Activated naive CD8-positive, alpha-beta T cell treated with anti-CD3 and anti-CD28 coated beads, Interleukin-2, amount 10 ng/mL, durations not matched to agents 7 days and 5 days (primary cell): ENCODE data around the gene RAB11FIP3. TPM values are rescaled to one million over a fixed set of nuclear protein-coding genes. Genes with fewer than 3 reads are reported as not detected.
"Not testable (repeated sequence)": the region's sequence is repeated elsewhere in the genome, so short reads cannot be mapped to it uniquely, and the experiment has no call there.

Experiments
- ATAC-seq: fragments of 150-1000 bp; cut with Tn5 transposase; one replicate; pipeline ENCODE4 v1.10.0; 2021; ENCODE audit warnings: low read depth, moderate library complexity
- POLR2A ChIA-PET: fragments of 350-600 bp; sonication (Branson Sonifier 250); formaldehyde crosslinking; loops from one replicate; lab custom pipeline; 2021; ENCODE audit warnings: antibody characterized with exemption; lab: Charles Lee
- DNase-seq: peaks from one replicate; pipeline ENCODE4 v3.0.0; 2021
- H3K27ac Mint-ChIP-seq: one replicate; pipeline ENCODE4 v1.8.0; 2022; ENCODE audit warnings: mild to moderate bottlenecking, mixed read lengths
- H3K27me3 Mint-ChIP-seq: one replicate; pipeline ENCODE4 v1.8.0; 2022; ENCODE audit warnings: mild to moderate bottlenecking, moderate library complexity, mixed read lengths
- H3K36me3 Mint-ChIP-seq: one replicate; pipeline ENCODE4 v1.8.0; 2021; ENCODE audit warnings: mild to moderate bottlenecking, mixed read lengths
- H3K4me1 Mint-ChIP-seq: one replicate; pipeline ENCODE4 v1.8.0; 2021; ENCODE audit warnings: mixed read lengths
- H3K4me3 Mint-ChIP-seq: one replicate; pipeline ENCODE4 v1.8.0; 2022; ENCODE audit warnings: mild to moderate bottlenecking, moderate library complexity, mixed read lengths
- H3K9me3 Mint-ChIP-seq: one replicate; pipeline ENCODE4 v1.8.0; 2021; ENCODE audit warnings: mixed read lengths
- total RNA-seq, 2 experiments: library from RNA; stranded (reverse); gene quantifications; one replicate each; pipeline ENCODE4 v1.2.3, GENCODE V29; 2021

RAB11FIP3 gene
- total RNA-seq, 2 experiments from 2014 or later: 28.8 to 29.3 TPM

- H3K9me3 Mint-ChIP-seq: no peaks in the 10 kb centered on the region
These were observed 80.2 kb downstream of the RAB11FIP3 start for GRCh38 chr16:505479-506245.

GRCh38 chr16:506246-506546 is 80.7 kb downstream of the RAB11FIP3 start:
- no peaks in the 10 kb centered on the region for H3K27me3 Mint-ChIP-seq
- no peak for DNase-seq
- POLR2A ChIA-PET: no interaction called here
- no peak overlapping the region for H3K4me3 Mint-ChIP-seq
- no peaks in the 10 kb centered on the region for H3K9me3 Mint-ChIP-seq
- no peak overlapping the region for H3K27ac Mint-ChIP-seq
- no peaks in the 10 kb centered on the region for H3K36me3 Mint-ChIP-seq
- H3K4me1 Mint-ChIP-seq: peaks cover 3% of the 10 kb centered on the region
- no peak for ATAC-seq

More at GRCh38 chr16:505479-506245, 80.2 kb downstream of the RAB11FIP3 start:
- H3K27ac Mint-ChIP-seq: no peak overlapping the region
- POLR2A ChIA-PET: no interaction called here
- H3K4me1 Mint-ChIP-seq: peaks cover 3% of the 10 kb centered on the region
- H3K4me3 Mint-ChIP-seq: no peak overlapping the region
- no peaks in the 10 kb centered on the region for H3K36me3 Mint-ChIP-seq
- DNase-seq: no peak
- ATAC-seq: no peak
- no peaks in the 10 kb centered on the region for H3K27me3 Mint-ChIP-seq

GRCh38 chr16:507527-507926 is 82.1 kb downstream of the RAB11FIP3 start:
- ATAC-seq, H3K4me1 Mint-ChIP-seq, H3K36me3 Mint-ChIP-seq, H3K27me3 Mint-ChIP-seq, H3K27ac Mint-ChIP-seq, H3K9me3 Mint-ChIP-seq, POLR2A ChIA-PET, DNase-seq, H3K4me3 Mint-ChIP-seq: not testable (repeated sequence)

GRCh38 chr16:507996-508395 is 82.5 kb downstream of the RAB11FIP3 start:
- Mint-ChIP-seq H3K36me3 (no peaks in the 10 kb centered on the region), H3K27ac (no peak overlapping the region), H3K4me3 (no peak overlapping the region), H3K9me3 (no peaks in the 10 kb centered on the region), H3K27me3 (no peaks in the 10 kb centered on the region), H3K4me1 (peaks cover 3% of the 10 kb centered on the region)
- DNase-seq (no peak), ATAC-seq (no peak)
- POLR2A ChIA-PET: no interaction called here

- POLR2A ChIA-PET: no interaction called here
- no peaks in the 10 kb centered on the region for H3K27me3 Mint-ChIP-seq
- no peak for ATAC-seq
- H3K36me3 Mint-ChIP-seq: no peaks in the 10 kb centered on the region
- H3K4me1 Mint-ChIP-seq: peaks cover 3% of the 10 kb centered on the region
- H3K9me3 Mint-ChIP-seq: no peaks in the 10 kb centered on the region
- H3K27ac Mint-ChIP-seq: no peak overlapping the region
- H3K4me3 Mint-ChIP-seq: no peak overlapping the region
- no peak for DNase-seq
These were observed 83.7 kb downstream of the RAB11FIP3 start for GRCh38 chr16:508884-509736.

GRCh38 chr16:510066-510825 is 84.8 kb downstream of the RAB11FIP3 start:
- H3K27ac Mint-ChIP-seq: no peak overlapping the region
- no peak overlapping the region for H3K4me3 Mint-ChIP-seq
- H3K4me1 Mint-ChIP-seq: peaks cover 3% of the 10 kb centered on the region
- H3K36me3 Mint-ChIP-seq: no peaks in the 10 kb centered on the region
- no peaks in the 10 kb centered on the region for H3K9me3 Mint-ChIP-seq
- ATAC-seq: no peak
- no peak for DNase-seq
- POLR2A ChIA-PET: no interaction called here
- H3K27me3 Mint-ChIP-seq: no peaks in the 10 kb centered on the region

GRCh38 chr16:512802-513201 is 87.4 kb downstream of the RAB11FIP3 start:
- no peaks in the 10 kb centered on the region for H3K27me3 Mint-ChIP-seq

GRCh38 chr16:513950-514349 is 88.5 kb downstream of the RAB11FIP3 start:
- POLR2A ChIA-PET: no interaction called here
- ATAC-seq (no peak), DNase-seq (no peak)
- Mint-ChIP-seq H3K4me1 (peaks cover 3% of the 10 kb centered on the region), H3K4me3 (no peak overlapping the region), H3K27me3 (no peaks in the 10 kb centered on the region), H3K27ac (no peak overlapping the region), H3K9me3 (no peaks in the 10 kb centered on the region), H3K36me3 (no peaks in the 10 kb centered on the region)

More at GRCh38 chr16:512802-513201, 87.4 kb downstream of the RAB11FIP3 start:
- H3K4me3 Mint-ChIP-seq: no peak overlapping the region
- DNase-seq (no peak), ATAC-seq (no peak)
- no peaks in the 10 kb centered on the region for H3K9me3 Mint-ChIP-seq
- POLR2A ChIA-PET: no interaction called here
- no peak overlapping the region for H3K27ac Mint-ChIP-seq
- H3K4me1 Mint-ChIP-seq: peaks cover 3% of the 10 kb centered on the region
- no peaks in the 10 kb centered on the region for H3K36me3 Mint-ChIP-seq

GRCh38 chr16:515175-515938 is 89.9 kb downstream of the RAB11FIP3 start:
- H3K4me3 Mint-ChIP-seq: no peak overlapping the region
- POLR2A ChIA-PET: no interaction called here
- no peak for DNase-seq
- no peaks in the 10 kb centered on the region for H3K9me3 Mint-ChIP-seq
- no peaks in the 10 kb centered on the region for H3K4me1 Mint-ChIP-seq
- H3K27ac Mint-ChIP-seq: no peak overlapping the region
- ATAC-seq: no peak
- H3K27me3 Mint-ChIP-seq: no peaks in the 10 kb centered on the region
- no peaks in the 10 kb centered on the region for H3K36me3 Mint-ChIP-seq

- POLR2A ChIA-PET: no interaction called here
- Mint-ChIP-seq H3K27ac (no peak overlapping the region), H3K9me3 (no peaks in the 10 kb centered on the region), H3K4me1 (no peaks in the 10 kb centered on the region), H3K36me3 (no peaks in the 10 kb centered on the region), H3K27me3 (no peaks in the 10 kb centered on the region), H3K4me3 (no peak overlapping the region)
- DNase-seq (no peak), ATAC-seq (no peak)
These were observed 90.4 kb downstream of the RAB11FIP3 start for GRCh38 chr16:515939-516226.

- Mint-ChIP-seq H3K4me1 (no peaks in the 10 kb centered on the region), H3K27me3 (no peaks in the 10 kb centered on the region), H3K4me3 (no peak overlapping the region), H3K9me3 (no peaks in the 10 kb centered on the region), H3K36me3 (no peaks in the 10 kb centered on the region), H3K27ac (no peak overlapping the region)
- ATAC-seq: no peak
- no peak for DNase-seq
- POLR2A ChIA-PET: no interaction called here
These were observed 90.9 kb downstream of the RAB11FIP3 start for GRCh38 chr16:516301-516700.

GRCh38 chr16:518858-519257 is 93.4 kb downstream of the RAB11FIP3 start:
- Mint-ChIP-seq H3K4me3 (no peak overlapping the region), H3K36me3 (no peaks in the 10 kb centered on the region), H3K9me3 (no peaks in the 10 kb centered on the region), H3K27ac (no peak overlapping the region), H3K4me1 (no peaks in the 10 kb centered on the region), H3K27me3 (no peaks in the 10 kb centered on the region)
- POLR2A ChIA-PET: interaction anchor here (1.3 kb wide), 1 partner anchor 8 kb away, joined by 3 read pairs; the partner anchor contains the start of gene CAPN15
- DNase-seq (no peak), ATAC-seq (no peak)

- H3K9me3 Mint-ChIP-seq: no peaks in the 10 kb centered on the region
- no peaks in the 10 kb centered on the region for H3K27me3 Mint-ChIP-seq
- no peak overlapping the region for H3K27ac Mint-ChIP-seq
- ATAC-seq (no peak), DNase-seq (no peak)
- H3K4me1 Mint-ChIP-seq: no peaks in the 10 kb centered on the region
- POLR2A ChIA-PET: interaction anchor here (1.3 kb wide), 1 partner anchor 8 kb away, joined by 3 read pairs; the partner anchor contains the start of gene CAPN15
- H3K36me3 Mint-ChIP-seq: no peaks in the 10 kb centered on the region
- no peak overlapping the region for H3K4me3 Mint-ChIP-seq
These were observed 94.0 kb downstream of the RAB11FIP3 start for GRCh38 chr16:519425-519824.
